DOHH2 (cell line): ENCODE data around the gene KIF1B.
"Not testable (repeated sequence)": the region's sequence is repeated elsewhere in the genome, so short reads cannot be mapped to it uniquely, and the experiment has no call there.

Source experiments
- H3F3A ChIP-seq: fragments of 200-600 bp; sonication (generic), shearing (Covaris generic); 2 replicates; pipeline ENCODE4 v1.6.0; 2016; ENCODE audit warnings: antibody characterized with exemption, mild to moderate bottlenecking; ENCODE audit not compliant: control insufficient read depth, insufficient read depth
- H3K27ac ChIP-seq: fragments of 200-600 bp; sonication (generic); 2 replicates; pipeline ENCODE4 v1.5.1; 2014; ENCODE audit warnings: low read depth, mild to moderate bottlenecking, low read length, moderate library complexity
- H3K27me3 ChIP-seq: fragments of 200-600 bp; sonication (generic); 2 replicates; pipeline ENCODE4 v1.6.1; 2014; ENCODE audit warnings: mild to moderate bottlenecking, low read length, mixed read lengths; ENCODE audit not compliant: control insufficient read depth
- H3K36me3 ChIP-seq: fragments of 200-600 bp; sonication (generic); 2 replicates; pipeline ENCODE4 v1.6.1; 2014; ENCODE audit warnings: mild to moderate bottlenecking, low read length, moderate library complexity, mixed read lengths; ENCODE audit not compliant: control insufficient read depth
- H3K4me1 ChIP-seq: fragments of 200-600 bp; sonication (generic); 2 replicates; pipeline ENCODE4 v1.6.1; 2014; ENCODE audit warnings: mild to moderate bottlenecking, low read length, mixed read lengths; ENCODE audit not compliant: control insufficient read depth
- H3K4me2 ChIP-seq: fragments of 200-600 bp; sonication (generic); 2 replicates; pipeline ENCODE4 v1.6.0; 2014; ENCODE audit warnings: mild to moderate bottlenecking, low read length, moderate library complexity
- H3K4me3 ChIP-seq: fragments of 200-600 bp; sonication (generic); 2 replicates; pipeline ENCODE4 v1.5.1; 2014; ENCODE audit warnings: mild to moderate bottlenecking, low read length, mixed read lengths
- H3K79me2 ChIP-seq: fragments of 200-600 bp; sonication (generic); 2 replicates; pipeline ENCODE4 v1.6.1; 2014; ENCODE audit warnings: mild to moderate bottlenecking, low read length, mixed read lengths; ENCODE audit not compliant: control insufficient read depth
- H3K9me2 ChIP-seq: fragments of 200-600 bp; sonication (generic); replicated peaks from 2 replicates; pipeline ENCODE4 v1.6.1; 2014; ENCODE audit warnings: mild to moderate bottlenecking, low read length, mixed read lengths; ENCODE audit not compliant: control insufficient read depth
- H3K9me3 ChIP-seq: fragments of 200-600 bp; sonication (generic); 2 replicates; pipeline ENCODE4 v1.6.1; 2014; ENCODE audit warnings: antibody characterized with exemption, low read length, mixed read lengths; ENCODE audit not compliant: control insufficient read depth, insufficient read depth
- H4K20me1 ChIP-seq: fragments of 200-600 bp; sonication (generic); 2 replicates; pipeline ENCODE4 v1.6.0; 2014; ENCODE audit warnings: low read depth, mild to moderate bottlenecking, antibody characterized with exemption, low read length, moderate library complexity; ENCODE audit not compliant: control insufficient read depth, insufficient read depth
- EZH2phosphoT487 ChIP-seq: fragments of 200-600 bp; sonication (generic); IDR thresholded peaks from 2 replicates; pipeline ENCODE4 v1.6.1; 2017; ENCODE audit warnings: borderline replicate concordance, mild to moderate bottlenecking, antibody characterized with exemption, low read length, moderate library complexity, mixed read lengths
- TF ChIP-seq, protein P1 (sequence below): fragments of 200-600 bp; sonication (generic); IDR thresholded peaks from one replicate; pipeline ENCODE4 v1.5.1; 2014; ENCODE audit warnings: antibody characterized with exemption, mild to moderate bottlenecking, low read depth, low read length; ENCODE audit not compliant: poor library complexity, severe bottlenecking

The KIF1B gene

GRCh38 chr1:10252508-10252907 lies 42.1 kb downstream of the KIF1B start:
- no peak for TF ChIP-seq EZH2phosphoT487
- TF ChIP-seq, protein P1, sequence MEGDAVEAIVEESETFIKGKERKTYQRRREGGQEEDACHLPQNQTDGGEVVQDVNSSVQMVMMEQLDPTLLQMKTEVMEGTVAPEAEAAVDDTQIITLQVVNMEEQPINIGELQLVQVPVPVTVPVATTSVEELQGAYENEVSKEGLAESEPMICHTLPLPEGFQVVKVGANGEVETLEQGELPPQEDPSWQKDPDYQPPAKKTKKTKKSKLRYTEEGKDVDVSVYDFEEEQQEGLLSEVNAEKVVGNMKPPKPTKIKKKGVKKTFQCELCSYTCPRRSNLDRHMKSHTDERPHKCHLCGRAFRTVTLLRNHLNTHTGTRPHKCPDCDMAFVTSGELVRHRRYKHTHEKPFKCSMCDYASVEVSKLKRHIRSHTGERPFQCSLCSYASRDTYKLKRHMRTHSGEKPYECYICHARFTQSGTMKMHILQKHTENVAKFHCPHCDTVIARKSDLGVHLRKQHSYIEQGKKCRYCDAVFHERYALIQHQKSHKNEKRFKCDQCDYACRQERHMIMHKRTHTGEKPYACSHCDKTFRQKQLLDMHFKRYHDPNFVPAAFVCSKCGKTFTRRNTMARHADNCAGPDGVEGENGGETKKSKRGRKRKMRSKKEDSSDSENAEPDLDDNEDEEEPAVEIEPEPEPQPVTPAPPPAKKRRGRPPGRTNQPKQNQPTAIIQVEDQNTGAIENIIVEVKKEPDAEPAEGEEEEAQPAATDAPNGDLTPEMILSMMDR: no peak
- Histone ChIP-seq H3K9me2 (no peaks in the 10 kb centered on the region), H3K4me1 (peaks cover 6% of the 10 kb centered on the region; the same call in 1 of the 2 replicates), H3K4me2 (no peak overlapping the region), H3K36me3 (no peaks in the 10 kb centered on the region), H3F3A (no peaks in the 10 kb centered on the region), H3K27ac (no peak overlapping the region), H3K27me3 (no peaks in the 10 kb centered on the region), H3K9me3 (no peaks in the 10 kb centered on the region), H4K20me1 (no peaks in the 10 kb centered on the region), H3K4me3 (no peak overlapping the region), H3K79me2 (no peaks in the 10 kb centered on the region)

GRCh38 chr1:10253149-10253548 lies 42.8 kb downstream of the KIF1B start:
- no peaks in the 10 kb centered on the region for H3K79me2 ChIP-seq
- no peaks in the 10 kb centered on the region for H4K20me1 ChIP-seq
- peaks cover 6% of the 10 kb centered on the region; the same call in 1 of the 2 replicates for H3K4me1 ChIP-seq
- H3F3A ChIP-seq: no peaks in the 10 kb centered on the region
- H3K4me2 ChIP-seq: no peak overlapping the region
- no peak overlapping the region for H3K27ac ChIP-seq
- no peaks in the 10 kb centered on the region for H3K9me3 ChIP-seq
- TF ChIP-seq EZH2phosphoT487: no peak
- H3K27me3 ChIP-seq: no peaks in the 10 kb centered on the region
- no peaks in the 10 kb centered on the region for H3K36me3 ChIP-seq
- H3K4me3 ChIP-seq: no peak overlapping the region
- H3K9me2 ChIP-seq: no peaks in the 10 kb centered on the region

GRCh38 chr1:10253755-10254154 lies 43.4 kb downstream of the KIF1B start:
- H4K20me1 ChIP-seq: no peaks in the 10 kb centered on the region
- H3K27ac ChIP-seq: no peak overlapping the region
- peaks cover 6% of the 10 kb centered on the region; the same call in 1 of the 2 replicates for H3K4me1 ChIP-seq
- no peaks in the 10 kb centered on the region for H3K79me2 ChIP-seq
- TF ChIP-seq, protein P1: no peak
- TF ChIP-seq EZH2phosphoT487: no peak
- no peaks in the 10 kb centered on the region for H3K9me3 ChIP-seq
- no peak overlapping the region for H3K4me2 ChIP-seq
- no peak overlapping the region for H3K4me3 ChIP-seq
- H3F3A ChIP-seq: no peaks in the 10 kb centered on the region
- H3K9me2 ChIP-seq: no peaks in the 10 kb centered on the region
- H3K27me3 ChIP-seq: no peaks in the 10 kb centered on the region
- H3K36me3 ChIP-seq: no peaks in the 10 kb centered on the region

GRCh38 chr1:10257851-10258250 lies 47.5 kb downstream of the KIF1B start:
- Histone ChIP-seq H3K36me3 (no peaks in the 10 kb centered on the region), H3K9me2 (no peaks in the 10 kb centered on the region), H3K79me2 (no peaks in the 10 kb centered on the region), H3K9me3 (no peaks in the 10 kb centered on the region), H3F3A (no peaks in the 10 kb centered on the region), H3K4me3 (no peak overlapping the region), H4K20me1 (no peaks in the 10 kb centered on the region), H3K4me2 (no peak overlapping the region), H3K27me3 (no peaks in the 10 kb centered on the region), H3K27ac (no peak overlapping the region), H3K4me1 (peaks cover 6% of the 10 kb centered on the region; the same call in 1 of the 2 replicates)
- TF ChIP-seq EZH2phosphoT487: no peak
- TF ChIP-seq, protein P1: no peak

DNA sequence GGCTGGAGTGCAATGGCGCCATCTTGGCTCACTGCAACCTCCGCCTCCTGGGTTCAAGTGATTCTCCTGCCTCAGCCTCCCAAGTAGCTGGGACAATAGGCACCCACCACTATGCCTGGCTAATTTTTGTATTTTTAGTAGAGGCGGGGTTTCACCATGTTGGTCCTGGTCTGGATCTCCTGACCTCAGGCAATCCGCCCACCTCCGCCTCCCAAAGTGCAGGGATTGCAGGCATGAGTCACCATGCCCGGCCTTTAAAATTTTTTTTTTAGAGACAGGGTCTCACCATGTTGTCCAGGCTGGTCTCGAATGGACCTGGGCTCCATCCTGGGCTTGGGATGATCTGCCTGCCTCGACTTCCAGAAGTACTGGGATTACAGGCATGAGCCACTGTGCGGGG lies 49.2 kb downstream of the KIF1B start:
- not testable (repeated sequence) for H3K27ac ChIP-seq, H3K79me2 ChIP-seq, H3K9me2 ChIP-seq, H3K4me1 ChIP-seq, H3K27me3 ChIP-seq, H3K4me3 ChIP-seq, H3K36me3 ChIP-seq, H4K20me1 ChIP-seq, H3F3A ChIP-seq, H3K9me3 ChIP-seq, H3K4me2 ChIP-seq
